Measurements from ENCODE around the gene PCBP3. TPM values are rescaled to one million over a fixed set of nuclear protein-coding genes. Genes with fewer than 3 reads are reported as not detected.

The PCBP3 gene
- total and polyA plus RNA-seq, 2 of the 8 experiments (the other 6 are each of a cell fraction or from before 2014, with no cell fraction given): 3.5 to 6.3 TPM

GRCh38 chr21:45976701-45977311, 333.3 kb downstream of the PCBP3 start:
- peak overlapping the region; percentile 15 to 53 (median 28); a peak in 7 of 8 replicates for H3K4me3 ChIP-seq (ENCODE audit: extremely low read depth in 1 of 4, insufficient read depth in 2 of 4, low read depth in 3 of 4, low read length in 4 of 4)
- peak overlapping the region; percentile 86 for H4K91ac ChIP-seq (replicated peaks; ENCODE audit: insufficient read length, low read length)
- H3K4me2 ChIP-seq (ENCODE audit: insufficient read depth in 1 of 2, low read depth in 2 of 2, low read length in 2 of 2): peak overlapping the region; percentile 71 to 97
- H3K27ac ChIP-seq (ENCODE audit: low read depth, low read length): no peak overlapping the region
- H3K36me3 ChIP-seq (ENCODE audit: control insufficient read depth in 2 of 4, insufficient read depth in 4 of 4, low read length in 3 of 4): no peaks in the 10 kb centered on the region
- no peak overlapping the region for H2BK20ac ChIP-seq (ENCODE audit: low read length)
- H2BK5ac ChIP-seq (ENCODE audit: low read depth, low read length): peak overlapping the region; percentile 27; the same call in 1 of the 2 replicates
- H4K20me1 ChIP-seq (replicated peaks in 1 of 2; ENCODE audit: control insufficient read depth in 1 of 2, insufficient read depth in 2 of 2, low read length in 2 of 2): no peaks in the 10 kb centered on the region
- TF ChIP-seq CTBP2 (IDR thresholded peaks at IDR 0.05; ENCODE audit: borderline replicate concordance, insufficient read depth, insufficient read length, low read length) (peak; percentile 32), KDM4A (IDR thresholded peaks at IDR 0.05; ENCODE audit: low read depth, low read length, severe bottlenecking) (peak; percentile 6), RBBP5 (IDR thresholded peaks at IDR 0.05; ENCODE audit: borderline replicate concordance, low read depth, low read length) (no peak), ZNF274 (IDR thresholded peaks at IDR 0.05; ENCODE audit: borderline replicate concordance, extremely low read depth, low read length) (no peak), SAP30 (IDR thresholded peaks at IDR 0.05; ENCODE audit: insufficient read depth, insufficient replicate concordance, low read length) (no peak), ASH2L (IDR thresholded peaks at IDR 0.05; ENCODE audit: low read length) (no peak), JUN (IDR thresholded peaks at IDR 0.05; ENCODE audit: low read depth, low read length) (no peak)
- TF ChIP-seq, protein P1, sequence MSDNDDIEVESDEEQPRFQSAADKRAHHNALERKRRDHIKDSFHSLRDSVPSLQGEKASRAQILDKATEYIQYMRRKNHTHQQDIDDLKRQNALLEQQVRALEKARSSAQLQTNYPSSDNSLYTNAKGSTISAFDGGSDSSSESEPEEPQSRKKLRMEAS (IDR thresholded peaks at IDR 0.05): no peak
- no peak overlapping the region for H2AK5ac ChIP-seq (ENCODE audit: low read depth, low read length)
- H2BK120ac ChIP-seq (replicated peaks; ENCODE audit: low read depth, low read length): peak overlapping the region; percentile 94
- peaks cover 0 to 32% (median 20%) of the 10 kb centered on the region in 4 experiments; a peak in 6 of 7 replicates for H3K4me1 ChIP-seq (replicated peaks in 1 of 4; ENCODE audit: control insufficient read depth in 3 of 4, insufficient read depth in 4 of 4, low read length in 3 of 4)
- H3K79me1 ChIP-seq (ENCODE audit: low read depth, low read length): no peaks in the 10 kb centered on the region
- H3K23me2 ChIP-seq (ENCODE audit: low read depth, low read length): peaks cover 31% of the 10 kb centered on the region; the same call in 1 of the 2 replicates
- H4K5ac ChIP-seq (ENCODE audit: insufficient read length, low read depth, low read length): no peak overlapping the region
- no peaks in the 10 kb centered on the region for H3K79me2 ChIP-seq (ENCODE audit: control insufficient read depth in 1 of 2, insufficient read depth in 2 of 2, low read length in 2 of 2)
- ChIA-PET POLR2A (ENCODE audit: partially characterized antibody) (interaction anchor here (0.7 to 1.3 kb wide), 2 partner anchors 123 to 166 kb away, joined by 3 to 5 read pairs; no protein-coding TSS in a partner anchor), CTCF (ENCODE audit: partially characterized antibody) (no interaction called here)
- 3% methylated on average over 7 of the region's 11 CpGs; no CpG with 5 or more reads in 1 of the 2 experiments for whole genome bisulfite sequencing, 2 experiments (ENCODE audit: extremely low coverage in 1 of 2, insufficient coverage in 1 of 2, insufficient read length in 1 of 2, insufficient replicate concordance in 2 of 2, low coverage in 1 of 2, low lambda C conversion rate in 2 of 2, missing lambda C conversion rate in 1 of 2)
- H2BK15ac ChIP-seq (ENCODE audit: low read length): no peak overlapping the region
- peak overlapping the region; percentile 10 for H3K56ac ChIP-seq (replicated peaks; ENCODE audit: insufficient read length, low read depth, low read length)
- H3K9ac ChIP-seq (replicated peaks in 1 of 4; ENCODE audit: extremely low read depth in 1 of 4, low read depth in 3 of 4, low read length in 3 of 4): no peak overlapping the region
- H3K27me3 ChIP-seq (replicated peaks in 1 of 4; ENCODE audit: control insufficient read depth in 3 of 4, extremely low read depth in 1 of 4, insufficient read depth in 3 of 4, low read length in 3 of 4): peaks cover 0 to 29% (median 11%) of the 10 kb centered on the region in 4 experiments; a peak in 5 of 7 replicates
- peak overlapping the region; percentile 55 for H3K4ac ChIP-seq (replicated peaks; ENCODE audit: insufficient read length, low read depth, low read length)
- H3K14ac ChIP-seq (ENCODE audit: insufficient read length): no peak overlapping the region
- peak overlapping the region; percentile 93 for H3K18ac ChIP-seq (ENCODE audit: extremely low read depth, low read length)
- FAIRE-seq (no peak), DNase-seq (ENCODE audit: low read depth in 1 of 2, low spot score in 2 of 2) (peak in 1 of 2 experiments; percentile 51)
- peak overlapping the region; percentile 68; the same call in 1 of the 2 replicates for H2BK12ac ChIP-seq (ENCODE audit: low read depth, low read length)
- H2AFZ ChIP-seq (ENCODE audit: low read length): no peak overlapping the region
- no peak overlapping the region for H3K23ac ChIP-seq (ENCODE audit: insufficient read length)
- H4K8ac ChIP-seq (ENCODE audit: extremely low read depth, insufficient read depth, low read length): no peak overlapping the region; the same call in 1 of the 2 replicates
- no peaks in the 10 kb centered on the region for H3K9me3 ChIP-seq (ENCODE audit: insufficient read depth in 2 of 2, low read depth in 1 of 2, low read length in 1 of 2)
